ENCODE data around the gene C1QL4.

- TF ChIP-seq POLR2A (IDR thresholded peaks at IDR 0.05; ENCODE audit: low read length) (no peak), GATA1 (IDR thresholded peaks at IDR 0.05; ENCODE audit: low read depth, low read length) (no peak)
Measured at GRCh38 chr12:49342066-49342913, 5.3 kb upstream of the C1QL4 start.

Measured in erythroblast (primary cell).